ENCODE data around the gene ANKRD36C.
"Not testable (repeated sequence)": the region's sequence is repeated elsewhere in the genome, so short reads cannot be mapped to it uniquely, and the experiment has no call there.

The ANKRD36C gene

GRCh38 chr2:96016321-96016720, 24.7 kb upstream of the ANKRD36C start:
- DNase-seq (ENCODE audit: low read depth in 2 of 2); H3K4me3 ChIP-seq (replicated peaks in 1 of 2; ENCODE audit: low read depth in 2 of 2, low read length in 2 of 2): not testable (repeated sequence)

DNA sequence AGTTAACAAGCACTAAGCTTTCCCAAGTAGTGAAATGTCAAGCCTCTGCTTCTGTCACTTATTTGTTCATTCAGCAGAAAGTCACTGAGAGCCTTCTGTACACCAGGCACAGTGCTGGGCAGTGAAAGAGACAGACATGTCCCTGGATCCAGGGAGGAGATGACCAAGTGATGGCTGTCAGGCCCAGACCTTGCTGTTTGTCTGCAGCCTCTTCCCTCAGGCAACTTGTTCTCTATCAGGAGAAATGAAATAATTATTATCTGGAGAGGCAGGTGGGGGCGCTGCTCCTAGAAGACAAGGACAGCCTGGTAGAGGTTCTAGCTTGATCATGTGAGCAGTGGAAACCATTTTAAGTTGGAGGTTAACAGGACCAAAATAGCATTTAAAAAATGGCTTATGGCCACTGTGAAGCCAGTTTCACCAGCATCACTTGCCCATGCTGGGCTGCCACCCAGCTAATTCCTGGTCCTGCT, 21.2 kb upstream of the ANKRD36C start:
- H3K4me3 ChIP-seq (replicated peaks in 1 of 2; ENCODE audit: low read depth in 2 of 2, low read length in 2 of 2); DNase-seq (ENCODE audit: low read depth in 2 of 2): not testable (repeated sequence)

- not testable (repeated sequence) for DNase-seq (ENCODE audit: low read depth in 2 of 2); H3K4me3 ChIP-seq (replicated peaks in 1 of 2; ENCODE audit: low read depth in 2 of 2, low read length in 2 of 2)
Measured at GRCh38 chr2:96012086-96012791, 20.6 kb upstream of the ANKRD36C start.

DNA sequence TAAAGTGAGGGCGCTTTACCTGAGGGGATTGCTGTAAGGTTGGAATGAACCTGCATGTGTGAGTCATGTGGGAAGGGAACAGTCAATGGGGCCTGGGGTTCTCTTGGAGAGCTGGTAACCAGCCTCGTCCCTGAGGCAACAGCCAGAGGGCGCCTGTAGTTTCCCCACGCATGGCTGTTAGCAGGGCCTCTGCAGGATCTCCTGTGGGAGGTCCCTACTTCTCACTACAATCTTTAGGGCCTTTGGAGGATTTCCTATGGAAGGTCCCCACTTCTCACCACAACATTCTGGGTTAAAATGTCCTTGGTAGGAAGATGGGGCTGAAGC, 19.5 kb upstream of the ANKRD36C start:
- DNase-seq (ENCODE audit: low read depth in 2 of 2), result peak; percentile 15 to 24
- peak; percentile 32 for TF ChIP-seq CTCF (IDR thresholded peaks at IDR 0.05; ENCODE audit: low read depth, low read length)
- not testable (repeated sequence) for H3K4me3 ChIP-seq (replicated peaks in 1 of 2; ENCODE audit: low read depth in 2 of 2, low read length in 2 of 2)

GRCh38 chr2:96010320-96011128, 18.9 kb upstream of the ANKRD36C start:
- DNase-seq (ENCODE audit: low read depth in 2 of 2), result peak; percentile 74 to 75
- H3K4me3 ChIP-seq (replicated peaks in 1 of 2; ENCODE audit: low read depth in 2 of 2, low read length in 2 of 2), result peak overlapping the region; percentile 35 to 44

GRCh38 chr2:96009833-96010232, 18.2 kb upstream of the ANKRD36C start:
- DNase-seq (ENCODE audit: low read depth in 2 of 2), result not testable (repeated sequence)
- H3K4me3 ChIP-seq (replicated peaks in 1 of 2; ENCODE audit: low read depth in 2 of 2, low read length in 2 of 2), result peak overlapping the region; percentile 35 to 44

- not testable (repeated sequence) for H3K4me3 ChIP-seq (replicated peaks in 1 of 2; ENCODE audit: low read depth in 2 of 2, low read length in 2 of 2); DNase-seq (ENCODE audit: low read depth in 2 of 2)
Measured at GRCh38 chr2:96008051-96008450, 16.4 kb upstream of the ANKRD36C start.

DNA sequence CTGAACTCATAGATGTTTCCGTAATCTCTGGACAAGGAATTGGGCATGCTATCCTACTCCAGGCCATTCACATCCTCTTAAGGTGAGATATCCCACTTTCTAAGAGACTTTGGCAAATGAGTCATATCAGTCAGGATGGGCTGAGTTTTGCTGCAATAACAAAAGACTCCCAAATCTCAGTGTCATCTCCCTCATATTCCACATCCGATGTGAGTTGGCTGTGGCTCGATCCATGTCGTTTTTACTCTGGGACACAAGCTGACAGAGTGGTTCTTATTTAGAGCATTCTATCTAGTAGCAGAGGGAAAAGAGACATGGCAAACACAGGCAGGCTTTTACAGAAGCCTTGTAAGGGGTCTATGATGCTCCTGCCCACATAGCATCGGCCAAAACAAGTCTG, 14.6 kb upstream of the ANKRD36C start:
- not testable (repeated sequence) for DNase-seq (ENCODE audit: low read depth in 2 of 2); H3K4me3 ChIP-seq (replicated peaks in 1 of 2; ENCODE audit: low read depth in 2 of 2, low read length in 2 of 2)

- DNase-seq (ENCODE audit: low read depth in 2 of 2), result peak; percentile 53 to 63
- peak; percentile 55 for TF ChIP-seq CTCF (IDR thresholded peaks at IDR 0.05; ENCODE audit: low read depth, low read length)
- H3K4me3 ChIP-seq (replicated peaks in 1 of 2; ENCODE audit: low read depth in 2 of 2, low read length in 2 of 2), result peak overlapping the region; percentile 56 to 60
Measured at GRCh38 chr2:95992520-95993272, 1.1 kb upstream of the ANKRD36C start.

- not testable (repeated sequence) for DNase-seq (ENCODE audit: low read depth in 2 of 2)
- H3K4me3 ChIP-seq (replicated peaks in 1 of 2; ENCODE audit: low read depth in 2 of 2, low read length in 2 of 2), result peak overlapping the region; percentile 56 to 60
Measured at GRCh38 chr2:95992102-95992501, 478 bp upstream of the ANKRD36C start.

DNA sequence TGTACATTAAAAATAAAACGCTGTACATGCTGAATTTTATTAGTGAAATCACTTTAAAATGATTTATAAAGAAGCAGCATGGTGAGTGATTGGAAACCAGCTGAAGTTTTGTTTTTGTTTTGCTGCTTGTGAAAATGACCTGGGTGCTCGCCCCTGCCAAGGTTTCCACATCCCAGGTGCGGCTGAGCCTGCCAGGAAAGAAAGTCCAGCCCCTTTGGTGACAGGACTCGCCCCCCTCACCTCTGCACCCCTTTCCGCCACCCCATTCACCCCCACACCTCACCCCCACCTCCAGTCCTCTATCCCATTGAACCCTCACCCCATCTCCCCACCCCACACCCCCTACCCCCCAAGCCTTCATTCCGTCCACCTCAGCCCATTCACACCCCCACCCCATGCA, 740 bp downstream of the ANKRD36C start:
- H3K4me3 ChIP-seq (replicated peaks in 1 of 2; ENCODE audit: low read depth in 2 of 2, low read length in 2 of 2), result peak overlapping the region; percentile 38 to 50
- DNase-seq (ENCODE audit: low read depth in 2 of 2), result not testable (repeated sequence)

DNA sequence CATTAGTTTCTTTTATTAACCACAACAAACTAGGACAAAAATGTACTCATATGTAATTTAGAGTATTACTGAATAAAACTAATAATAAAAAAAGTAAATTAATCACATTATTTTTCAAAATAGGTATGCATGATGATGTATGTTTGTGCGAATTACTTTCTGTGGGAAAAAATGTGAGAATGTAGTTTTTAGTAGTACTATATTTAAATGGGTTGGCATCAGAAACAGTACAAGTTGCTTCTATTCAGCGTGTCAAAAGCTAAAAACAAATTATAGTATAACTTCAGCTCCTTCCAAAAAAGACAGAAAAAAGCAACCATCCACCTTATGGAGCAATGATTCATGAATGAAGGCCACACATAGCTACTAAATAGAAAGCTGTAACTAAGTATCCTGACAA, 40.0 kb downstream of the ANKRD36C start:
- not testable (repeated sequence) for H3K4me3 ChIP-seq (replicated peaks in 1 of 2; ENCODE audit: low read depth in 2 of 2, low read length in 2 of 2); DNase-seq (ENCODE audit: low read depth in 2 of 2)

GRCh38 chr2:95948039-95948438, 43.6 kb downstream of the ANKRD36C start:
- DNase-seq (ENCODE audit: low read depth in 2 of 2), result peak; percentile 33 to 55

DNA sequence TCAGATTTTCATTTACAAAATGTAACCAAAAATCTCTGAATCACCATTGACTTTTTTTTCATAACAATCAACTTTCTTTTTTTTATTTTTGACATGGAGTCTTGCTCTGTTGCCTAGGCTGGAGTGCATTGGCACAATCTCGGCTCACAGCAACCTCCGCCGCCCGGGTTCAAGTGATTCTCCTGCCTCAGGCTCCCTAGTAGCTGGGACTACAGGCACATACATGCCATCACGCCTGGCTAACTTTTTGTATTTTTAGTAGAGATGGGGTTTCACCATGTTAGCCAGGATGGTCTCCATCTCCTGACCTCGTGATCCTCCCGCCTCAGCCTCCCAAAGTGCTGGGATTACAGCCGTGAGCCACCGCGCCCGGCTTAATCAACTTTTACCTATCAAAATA, 51.7 kb downstream of the ANKRD36C start:
- not testable (repeated sequence) for H3K4me3 ChIP-seq (replicated peaks in 1 of 2; ENCODE audit: low read depth in 2 of 2, low read length in 2 of 2)

More at GRCh38 chr2:95948039-95948438, 43.6 kb downstream of the ANKRD36C start:
- not testable (repeated sequence) for H3K4me3 ChIP-seq (replicated peaks in 1 of 2; ENCODE audit: low read depth in 2 of 2, low read length in 2 of 2)

GRCh38 chr2:95930740-95931139, 60.9 kb downstream of the ANKRD36C start:
- H3K4me3 ChIP-seq (replicated peaks in 1 of 2; ENCODE audit: low read depth in 2 of 2, low read length in 2 of 2); DNase-seq (ENCODE audit: low read depth in 2 of 2): not testable (repeated sequence)

More for the DNA sequence above, 51.7 kb downstream of the ANKRD36C start:
- not testable (repeated sequence) for DNase-seq (ENCODE audit: low read depth in 2 of 2)
